DOHH2 (cell line): ENCODE results near the gene ARMC9.

Experiments used
- H3F3A ChIP-seq: fragments of 200-600 bp; sonication (generic), shearing (Covaris generic); 2 replicates; pipeline ENCODE4 v1.6.0; 2016; ENCODE audit warnings: antibody characterized with exemption, mild to moderate bottlenecking; ENCODE audit not compliant: control insufficient read depth, insufficient read depth
- H3K27ac ChIP-seq: fragments of 200-600 bp; sonication (generic); 2 replicates; pipeline ENCODE4 v1.5.1; 2014; ENCODE audit warnings: low read depth, mild to moderate bottlenecking, low read length, moderate library complexity
- H3K27me3 ChIP-seq: fragments of 200-600 bp; sonication (generic); 2 replicates; pipeline ENCODE4 v1.6.1; 2014; ENCODE audit warnings: mild to moderate bottlenecking, low read length, mixed read lengths; ENCODE audit not compliant: control insufficient read depth
- H3K36me3 ChIP-seq: fragments of 200-600 bp; sonication (generic); 2 replicates; pipeline ENCODE4 v1.6.1; 2014; ENCODE audit warnings: mild to moderate bottlenecking, low read length, moderate library complexity, mixed read lengths; ENCODE audit not compliant: control insufficient read depth
- H3K4me1 ChIP-seq: fragments of 200-600 bp; sonication (generic); 2 replicates; pipeline ENCODE4 v1.6.1; 2014; ENCODE audit warnings: mild to moderate bottlenecking, low read length, mixed read lengths; ENCODE audit not compliant: control insufficient read depth
- H3K4me2 ChIP-seq: fragments of 200-600 bp; sonication (generic); 2 replicates; pipeline ENCODE4 v1.6.0; 2014; ENCODE audit warnings: mild to moderate bottlenecking, low read length, moderate library complexity
- H3K4me3 ChIP-seq: fragments of 200-600 bp; sonication (generic); 2 replicates; pipeline ENCODE4 v1.5.1; 2014; ENCODE audit warnings: mild to moderate bottlenecking, low read length, mixed read lengths
- H3K79me2 ChIP-seq: fragments of 200-600 bp; sonication (generic); 2 replicates; pipeline ENCODE4 v1.6.1; 2014; ENCODE audit warnings: mild to moderate bottlenecking, low read length, mixed read lengths; ENCODE audit not compliant: control insufficient read depth
- H3K9me2 ChIP-seq: fragments of 200-600 bp; sonication (generic); replicated peaks from 2 replicates; pipeline ENCODE4 v1.6.1; 2014; ENCODE audit warnings: mild to moderate bottlenecking, low read length, mixed read lengths; ENCODE audit not compliant: control insufficient read depth
- H3K9me3 ChIP-seq: fragments of 200-600 bp; sonication (generic); 2 replicates; pipeline ENCODE4 v1.6.1; 2014; ENCODE audit warnings: antibody characterized with exemption, low read length, mixed read lengths; ENCODE audit not compliant: control insufficient read depth, insufficient read depth
- H4K20me1 ChIP-seq: fragments of 200-600 bp; sonication (generic); 2 replicates; pipeline ENCODE4 v1.6.0; 2014; ENCODE audit warnings: low read depth, mild to moderate bottlenecking, antibody characterized with exemption, low read length, moderate library complexity; ENCODE audit not compliant: control insufficient read depth, insufficient read depth
- CTCF ChIP-seq: fragments of 200-600 bp; sonication (generic); IDR thresholded peaks from one replicate; pipeline ENCODE4 v1.5.1; 2014; ENCODE audit warnings: antibody characterized with exemption, mild to moderate bottlenecking, low read depth, low read length; ENCODE audit not compliant: poor library complexity, severe bottlenecking
- EZH2phosphoT487 ChIP-seq: fragments of 200-600 bp; sonication (generic); IDR thresholded peaks from 2 replicates; pipeline ENCODE4 v1.6.1; 2017; ENCODE audit warnings: borderline replicate concordance, mild to moderate bottlenecking, antibody characterized with exemption, low read length, moderate library complexity, mixed read lengths

Gene ARMC9

GRCh38 chr2:231412618-231412963, 214.2 kb downstream of the ARMC9 start:
- Histone ChIP-seq H3K4me3 (no peak overlapping the region), H3K36me3 (no peaks in the 10 kb centered on the region), H3K4me1 (peaks cover 13% of the 10 kb centered on the region), H3K27me3 (peaks cover 5% of the 10 kb centered on the region; the same call in 1 of the 2 replicates), H3F3A (no peaks in the 10 kb centered on the region), H3K9me2 (no peaks in the 10 kb centered on the region), H4K20me1 (no peaks in the 10 kb centered on the region), H3K27ac (no peak overlapping the region), H3K4me2 (peak overlapping the region; percentile 66), H3K9me3 (peaks cover 10% of the 10 kb centered on the region), H3K79me2 (no peaks in the 10 kb centered on the region)
- no peak for TF ChIP-seq EZH2phosphoT487
- no peak for TF ChIP-seq CTCF

GRCh38 chr2:231413456-231413855, 215.0 kb downstream of the ARMC9 start:
- Histone ChIP-seq H3F3A (no peaks in the 10 kb centered on the region), H3K4me3 (no peak overlapping the region), H3K9me3 (peaks cover 10% of the 10 kb centered on the region), H4K20me1 (no peaks in the 10 kb centered on the region), H3K4me2 (no peak overlapping the region), H3K36me3 (no peaks in the 10 kb centered on the region), H3K4me1 (peaks cover 13% of the 10 kb centered on the region), H3K27ac (no peak overlapping the region), H3K79me2 (no peaks in the 10 kb centered on the region), H3K9me2 (no peaks in the 10 kb centered on the region), H3K27me3 (peaks cover 5% of the 10 kb centered on the region; the same call in 1 of the 2 replicates)
- TF ChIP-seq CTCF (no peak), EZH2phosphoT487 (no peak)

GRCh38 chr2:231413921-231414476, 215.6 kb downstream of the ARMC9 start:
- H3K27ac ChIP-seq: no peak overlapping the region
- H3K4me3 ChIP-seq: no peak overlapping the region
- no peaks in the 10 kb centered on the region for H3K36me3 ChIP-seq
- H3K9me3 ChIP-seq: peaks cover 10% of the 10 kb centered on the region
- H3K9me2 ChIP-seq: no peaks in the 10 kb centered on the region
- H3K4me1 ChIP-seq: peaks cover 13% of the 10 kb centered on the region
- H4K20me1 ChIP-seq: no peaks in the 10 kb centered on the region
- TF ChIP-seq EZH2phosphoT487 (no peak), CTCF (no peak)
- H3F3A ChIP-seq: no peaks in the 10 kb centered on the region
- no peaks in the 10 kb centered on the region for H3K79me2 ChIP-seq
- peaks cover 5% of the 10 kb centered on the region; the same call in 1 of the 2 replicates for H3K27me3 ChIP-seq
- H3K4me2 ChIP-seq: no peak overlapping the region
